Bronchial epithelial cell (primary cell): ENCODE results near the gene SYCN. TPM values are rescaled to one million over a fixed set of nuclear protein-coding genes. Genes with fewer than 3 reads are reported as not detected.

Source experiments
- DNase-seq: peaks from one replicate; pipeline ENCODE4 v3.0.0-alpha.2; 2010; ENCODE audit warnings: low read depth
- FAIRE-seq: peaks from 2 replicates; lab custom pipeline; 2011; peaks lifted over from hg19 to GRCh38; lab: Jason Lieb, UNC
- H3K27me3 ChIP-seq: 2 replicates; pipeline ENCODE4 v1.5.1; 2011; ENCODE audit warnings: low read length; ENCODE audit not compliant: control insufficient read depth, insufficient read depth
- H3K36me3 ChIP-seq: 2 replicates; pipeline ENCODE4 v1.5.1; 2011; ENCODE audit warnings: low read length; ENCODE audit not compliant: control insufficient read depth, insufficient read depth
- H3K4me3 ChIP-seq: 2 replicates; pipeline ENCODE4 v1.5.1; 2011; ENCODE audit warnings: mild to moderate bottlenecking, low read depth, low read length, control low read depth
- total RNA-seq: library from RNA; depleted of rRNA; stranded (reverse); fragments of >200 nt; gene quantifications from 2 replicates; pipeline ENCODE4 v1.2.1, GENCODE V29; 2014
- TF ChIP-seq, protein P1 (sequence below): IDR thresholded peaks from 2 replicates; pipeline ENCODE4 v1.5.1; 2011; ENCODE audit warnings: mild to moderate bottlenecking, moderate library complexity, low read length, control low read depth, inconsistent platforms; ENCODE audit not compliant: insufficient read depth, severe bottlenecking

The SYCN gene
- total RNA-seq, 1 donor from 2014 or later: not detected

GRCh38 chr19:39178296-39179006 is 25.6 kb downstream of the SYCN start:
- TF ChIP-seq, protein P1, sequence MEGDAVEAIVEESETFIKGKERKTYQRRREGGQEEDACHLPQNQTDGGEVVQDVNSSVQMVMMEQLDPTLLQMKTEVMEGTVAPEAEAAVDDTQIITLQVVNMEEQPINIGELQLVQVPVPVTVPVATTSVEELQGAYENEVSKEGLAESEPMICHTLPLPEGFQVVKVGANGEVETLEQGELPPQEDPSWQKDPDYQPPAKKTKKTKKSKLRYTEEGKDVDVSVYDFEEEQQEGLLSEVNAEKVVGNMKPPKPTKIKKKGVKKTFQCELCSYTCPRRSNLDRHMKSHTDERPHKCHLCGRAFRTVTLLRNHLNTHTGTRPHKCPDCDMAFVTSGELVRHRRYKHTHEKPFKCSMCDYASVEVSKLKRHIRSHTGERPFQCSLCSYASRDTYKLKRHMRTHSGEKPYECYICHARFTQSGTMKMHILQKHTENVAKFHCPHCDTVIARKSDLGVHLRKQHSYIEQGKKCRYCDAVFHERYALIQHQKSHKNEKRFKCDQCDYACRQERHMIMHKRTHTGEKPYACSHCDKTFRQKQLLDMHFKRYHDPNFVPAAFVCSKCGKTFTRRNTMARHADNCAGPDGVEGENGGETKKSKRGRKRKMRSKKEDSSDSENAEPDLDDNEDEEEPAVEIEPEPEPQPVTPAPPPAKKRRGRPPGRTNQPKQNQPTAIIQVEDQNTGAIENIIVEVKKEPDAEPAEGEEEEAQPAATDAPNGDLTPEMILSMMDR: no peak
- H3K36me3 ChIP-seq: peaks cover 22% of the 10 kb centered on the region
- no peak overlapping the region for H3K4me3 ChIP-seq
- no peak for DNase-seq
- H3K27me3 ChIP-seq: no peaks in the 10 kb centered on the region
- no peak for FAIRE-seq

- no peak for FAIRE-seq
- TF ChIP-seq, protein P1: no peak
- Histone ChIP-seq H3K36me3 (peaks cover 22% of the 10 kb centered on the region), H3K4me3 (no peak overlapping the region), H3K27me3 (no peaks in the 10 kb centered on the region)
- DNase-seq: no peak
Observed at GRCh38 chr19:39177736-39178135, 26.3 kb downstream of the SYCN start.

GRCh38 chr19:39177110-39177699 is 26.9 kb downstream of the SYCN start:
- no peak overlapping the region for H3K4me3 ChIP-seq
- no peak for DNase-seq
- FAIRE-seq: peak; percentile 52
- TF ChIP-seq, protein P1: no peak
- H3K36me3 ChIP-seq: peaks cover 24% of the 10 kb centered on the region
- H3K27me3 ChIP-seq: no peaks in the 10 kb centered on the region

- no peaks in the 10 kb centered on the region for H3K27me3 ChIP-seq
- H3K4me3 ChIP-seq: no peak overlapping the region
- peaks cover 24% of the 10 kb centered on the region for H3K36me3 ChIP-seq
- DNase-seq: no peak
- TF ChIP-seq, protein P1: no peak
- FAIRE-seq: no peak
Observed at GRCh38 chr19:39175564-39175963, 28.5 kb downstream of the SYCN start.

DNA sequence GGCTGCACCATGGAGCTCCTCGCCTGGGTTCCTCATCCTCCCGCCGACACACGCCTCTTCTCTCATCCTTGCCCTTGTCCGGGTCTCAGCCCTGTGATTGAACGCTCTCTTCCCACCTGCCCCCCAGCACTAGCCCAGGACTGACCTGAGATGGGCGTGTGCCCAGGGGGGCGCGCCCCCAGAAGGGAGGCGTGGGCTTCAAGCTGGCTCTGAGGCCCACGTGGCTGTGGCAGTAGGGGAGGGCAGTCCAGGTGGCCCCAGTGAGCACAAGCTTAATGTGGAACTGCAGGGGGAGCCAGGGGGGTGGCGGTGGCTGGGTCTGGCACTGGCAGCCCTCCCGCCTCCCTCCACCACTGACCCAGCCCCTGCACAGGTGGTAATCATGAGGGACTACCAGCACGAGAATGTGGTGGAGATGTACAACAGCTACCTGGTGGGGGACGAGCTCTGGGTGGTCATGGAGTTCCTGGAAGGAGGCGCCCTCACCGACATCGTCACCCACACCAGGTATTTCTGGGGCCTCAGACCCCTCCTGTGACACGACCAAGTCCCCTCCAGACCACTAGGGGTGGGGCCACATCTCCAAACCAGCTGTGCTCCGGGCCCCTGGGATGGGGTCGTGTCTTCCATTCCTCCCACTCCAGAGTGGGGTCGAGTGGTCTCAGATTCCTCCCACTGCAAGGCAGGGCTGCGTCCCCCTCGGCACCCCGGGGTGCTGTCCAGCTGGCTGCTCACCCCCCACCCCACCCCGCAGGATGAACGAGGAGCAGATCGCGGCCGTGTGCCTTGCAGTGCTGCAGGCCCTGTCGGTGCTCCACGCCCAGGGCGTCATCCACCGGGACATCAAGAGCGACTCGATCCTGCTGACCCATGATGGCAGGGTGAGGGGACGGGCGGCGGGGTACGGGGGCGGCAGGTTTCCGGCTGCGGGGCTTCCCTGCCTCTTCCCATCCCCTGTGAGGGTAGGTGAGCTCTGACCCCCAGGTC is 29.2 kb downstream of the SYCN start:
- Histone ChIP-seq H3K36me3 (peaks cover 27% of the 10 kb centered on the region), H3K4me3 (no peak overlapping the region), H3K27me3 (no peaks in the 10 kb centered on the region)
- DNase-seq (no peak), FAIRE-seq (no peak)
- TF ChIP-seq, protein P1: no peak
